GM10248 (cell line): ENCODE data around the gene NFATC2.
"Not testable (repeated sequence)": the region's sequence is repeated elsewhere in the genome, so short reads cannot be mapped to it uniquely, and the experiment has no call there.

ENCODE experiments used
- CTCF ChIA-PET: fragments of 300-600 bp; sonication (Branson Sonifier 250); formaldehyde crosslinking; extraction: SDS; loops from one replicate; lab custom pipeline; 2021; ENCODE audit warnings: antibody characterized with exemption; lab: Yijun Ruan, JAX
- POLR2A ChIA-PET: fragments of 350-650 bp; sonication (Branson Sonifier 250); formaldehyde crosslinking; extraction: SDS; loops from one replicate; lab custom pipeline; 2020; ENCODE audit warnings: antibody characterized with exemption; lab: Yijun Ruan, JAX
- DNase-seq: peaks from one replicate; pipeline ENCODE4 v3.0.0; 2012; ENCODE audit errors: extremely low spot score
- CTCF ChIP-seq: IDR thresholded peaks from 2 replicates; pipeline ENCODE4 v1.5.1; 2012; ENCODE audit warnings: mild to moderate bottlenecking, low read depth; ENCODE audit errors: extremely low read depth, missing control alignments, control extremely low read depth

NFATC2 gene

GRCh38 chr20:51547951-51548350, 5.4 kb upstream of the NFATC2 start:
- TF ChIP-seq CTCF, result no peak
- POLR2A ChIA-PET, result no interaction called here
- CTCF ChIA-PET, result interaction anchor here (1.3 kb wide), 1 partner anchor 27 kb away, joined by 3 read pairs; no protein-coding TSS in a partner anchor
- no peak for DNase-seq

GRCh38 chr20:51545515-51545914, 3.0 kb upstream of the NFATC2 start:
- ChIA-PET POLR2A (no interaction called here), CTCF (interaction anchor here (1.5 to 3.9 kb wide), 2 partner anchors 28 to 50 kb away, joined by 3 to 14 read pairs; no protein-coding TSS in a partner anchor)
- TF ChIP-seq CTCF, result no peak
- no peak for DNase-seq

GRCh38 chr20:51543422-51543788, 886 bp upstream of the NFATC2 start:
- CTCF ChIA-PET, result interaction anchor here (1.0 to 3.9 kb wide), 7 partner anchors 9 to 157 kb away, joined by 3 to 14 read pairs (median 5); no protein-coding TSS in a partner anchor
- no peak for DNase-seq
- no peak for TF ChIP-seq CTCF
- POLR2A ChIA-PET, result interaction anchor here (0.6 to 0.7 kb wide), 2 partner anchors 431 to 750 kb away, joined by 3 read pairs; no protein-coding TSS in a partner anchor

- peak; percentile 75 for DNase-seq
- POLR2A ChIA-PET, result interaction anchor here (0.6 to 1.2 kb wide), 2 partner anchors 13 to 142 kb away, joined by 3 to 4 read pairs; no protein-coding TSS in a partner anchor
- CTCF ChIA-PET, result interaction anchor here (0.7 to 3.9 kb wide), 13 partner anchors 8 to 156 kb away, joined by 3 to 14 read pairs (median 5); no protein-coding TSS in a partner anchor
- peak; percentile 57 for TF ChIP-seq CTCF
Measured at GRCh38 chr20:51542033-51542570, 417 bp downstream of the NFATC2 start.

GRCh38 chr20:51541189-51542032, 1.1 kb downstream of the NFATC2 start:
- POLR2A ChIA-PET, result interaction anchor here (0.7 to 1.2 kb wide), 2 partner anchors 12 to 687 kb away, joined by 4 to 6 read pairs; no protein-coding TSS in a partner anchor
- no peak for TF ChIP-seq CTCF
- CTCF ChIA-PET, result interaction anchor here (0.8 to 2.4 kb wide), 10 partner anchors 8 to 156 kb away, joined by 3 to 9 read pairs (median 4); no protein-coding TSS in a partner anchor
- peak; percentile 60 for DNase-seq

- no peak for DNase-seq
- no peak for TF ChIP-seq CTCF
- ChIA-PET CTCF (interaction anchor here (0.9 to 2.4 kb wide), 2 partner anchors 7 to 14 kb away, joined by 3 to 7 read pairs; no protein-coding TSS in a partner anchor), POLR2A (interaction anchor here (0.7 kb wide), 1 partner anchor 687 kb away, joined by 6 read pairs; no protein-coding TSS in a partner anchor)
Measured at GRCh38 chr20:51540580-51540979, 1.9 kb downstream of the NFATC2 start.

- CTCF ChIA-PET, result interaction anchor here (1.6 kb wide), 1 partner anchor 14 kb away, joined by 4 read pairs; no protein-coding TSS in a partner anchor
- POLR2A ChIA-PET, DNase-seq: not testable (repeated sequence)
Measured at GRCh38 chr20:51540074-51540473, 2.4 kb downstream of the NFATC2 start.
